ENCODE data around the gene CACNG4.

Gene CACNG4

DNA sequence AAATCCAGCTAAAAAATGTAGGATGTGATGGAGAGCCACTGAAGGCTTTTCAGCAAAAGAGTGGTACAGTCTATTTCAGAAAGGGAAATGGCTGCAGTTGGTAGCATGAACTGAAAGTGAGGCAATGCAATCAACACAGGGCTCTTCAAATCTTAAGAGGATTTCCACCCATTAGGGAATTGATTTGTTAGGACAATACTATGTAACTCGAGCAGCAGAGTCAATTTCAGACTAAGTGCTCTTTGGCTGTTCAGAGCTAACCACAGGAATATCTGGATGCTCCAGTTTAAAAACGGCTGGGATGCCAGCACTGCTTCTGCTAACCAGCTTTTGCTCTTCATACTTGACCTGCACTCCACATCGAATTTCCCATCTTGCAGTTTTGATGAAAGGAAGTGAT is 104.5 kb downstream of the CACNG4 start:
- ChIA-PET CTCF (interaction anchor here (1.1 to 1.4 kb wide), 2 partner anchors 12 to 89 kb away, joined by 4 to 6 read pairs; no protein-coding TSS in a partner anchor), POLR2A (no interaction called here)
- H3K4me3 ChIP-seq (ENCODE audit: low read depth, low read length) = no peak overlapping the region
- no peak for DNase-seq (ENCODE audit: low read depth, low spot score)
- TF ChIP-seq, protein P1, sequence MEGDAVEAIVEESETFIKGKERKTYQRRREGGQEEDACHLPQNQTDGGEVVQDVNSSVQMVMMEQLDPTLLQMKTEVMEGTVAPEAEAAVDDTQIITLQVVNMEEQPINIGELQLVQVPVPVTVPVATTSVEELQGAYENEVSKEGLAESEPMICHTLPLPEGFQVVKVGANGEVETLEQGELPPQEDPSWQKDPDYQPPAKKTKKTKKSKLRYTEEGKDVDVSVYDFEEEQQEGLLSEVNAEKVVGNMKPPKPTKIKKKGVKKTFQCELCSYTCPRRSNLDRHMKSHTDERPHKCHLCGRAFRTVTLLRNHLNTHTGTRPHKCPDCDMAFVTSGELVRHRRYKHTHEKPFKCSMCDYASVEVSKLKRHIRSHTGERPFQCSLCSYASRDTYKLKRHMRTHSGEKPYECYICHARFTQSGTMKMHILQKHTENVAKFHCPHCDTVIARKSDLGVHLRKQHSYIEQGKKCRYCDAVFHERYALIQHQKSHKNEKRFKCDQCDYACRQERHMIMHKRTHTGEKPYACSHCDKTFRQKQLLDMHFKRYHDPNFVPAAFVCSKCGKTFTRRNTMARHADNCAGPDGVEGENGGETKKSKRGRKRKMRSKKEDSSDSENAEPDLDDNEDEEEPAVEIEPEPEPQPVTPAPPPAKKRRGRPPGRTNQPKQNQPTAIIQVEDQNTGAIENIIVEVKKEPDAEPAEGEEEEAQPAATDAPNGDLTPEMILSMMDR (IDR thresholded peaks at IDR 0.05; ENCODE audit: insufficient read depth, low read length, missing control alignments) = no peak

- no peak for DNase-seq (ENCODE audit: low read depth, low spot score)
- no peak overlapping the region for H3K4me3 ChIP-seq (ENCODE audit: low read depth, low read length)
- CTCF ChIA-PET = no interaction called here
- TF ChIP-seq, protein P1 (IDR thresholded peaks at IDR 0.05; ENCODE audit: insufficient read depth, low read length, missing control alignments) = no peak
- POLR2A ChIA-PET = no interaction called here
These were observed 105.2 kb downstream of the CACNG4 start for GRCh38 chr17:67069603-67070136.

DNA sequence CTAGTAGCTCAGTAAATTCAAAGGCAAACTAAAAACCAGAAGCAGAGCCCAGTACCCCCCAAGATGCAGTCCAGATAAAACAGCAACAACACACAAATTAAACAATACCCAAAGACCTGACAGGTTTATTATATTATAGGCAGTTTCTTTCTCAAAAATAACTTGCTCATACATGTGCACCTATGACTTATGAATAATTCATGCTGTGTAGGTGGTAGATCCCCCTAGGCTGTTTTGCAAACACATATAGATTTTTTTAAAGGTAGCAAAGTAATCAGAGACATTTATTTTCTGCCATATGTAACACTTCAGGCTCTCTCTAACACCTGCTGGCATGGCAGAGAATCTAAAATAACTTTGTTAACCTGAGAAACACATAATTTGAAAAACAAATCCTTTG is 107.1 kb downstream of the CACNG4 start:
- POLR2A ChIA-PET = no interaction called here
- CTCF ChIA-PET = no interaction called here
- no peak for DNase-seq (ENCODE audit: low read depth, low spot score)
- TF ChIP-seq, protein P1 (IDR thresholded peaks at IDR 0.05; ENCODE audit: insufficient read depth, low read length, missing control alignments) = no peak
- H3K4me3 ChIP-seq (ENCODE audit: low read depth, low read length) = no peak overlapping the region

DNA sequence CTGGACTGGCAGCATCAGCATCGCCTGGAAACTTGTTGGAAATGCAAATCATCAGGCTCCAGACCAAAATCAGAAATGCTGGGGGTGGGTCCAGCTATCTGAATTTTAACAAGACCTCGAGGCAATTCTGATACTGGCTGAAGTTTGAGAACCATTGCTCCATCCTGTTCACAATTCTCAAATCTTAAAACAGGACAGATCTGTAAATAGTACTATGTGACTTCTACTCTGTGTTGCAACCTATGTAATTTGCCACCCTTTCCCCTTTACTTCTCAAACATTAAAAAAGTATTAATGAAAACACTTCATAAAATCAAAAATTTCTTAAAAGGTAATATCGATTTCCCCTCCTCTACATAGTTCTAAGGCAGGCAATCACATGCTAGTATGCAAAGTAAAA is 108.4 kb downstream of the CACNG4 start:
- no peak overlapping the region for H3K4me3 ChIP-seq (ENCODE audit: low read depth, low read length)
- CTCF ChIA-PET = no interaction called here
- DNase-seq (ENCODE audit: low read depth, low spot score) = no peak
- POLR2A ChIA-PET = no interaction called here
- TF ChIP-seq, protein P1 (IDR thresholded peaks at IDR 0.05; ENCODE audit: insufficient read depth, low read length, missing control alignments) = no peak

- no peak overlapping the region for H3K4me3 ChIP-seq (ENCODE audit: low read depth, low read length)
- DNase-seq (ENCODE audit: low read depth, low spot score) = no peak
- POLR2A ChIA-PET = no interaction called here
- CTCF ChIA-PET = no interaction called here
- TF ChIP-seq, protein P1 (IDR thresholded peaks at IDR 0.05; ENCODE audit: insufficient read depth, low read length, missing control alignments) = no peak
These were observed 110.3 kb downstream of the CACNG4 start for GRCh38 chr17:67074781-67075180.

GRCh38 chr17:67076290-67076689 is 111.8 kb downstream of the CACNG4 start:
- CTCF ChIA-PET = no interaction called here
- no peak overlapping the region for H3K4me3 ChIP-seq (ENCODE audit: low read depth, low read length)
- TF ChIP-seq, protein P1 (IDR thresholded peaks at IDR 0.05; ENCODE audit: insufficient read depth, low read length, missing control alignments) = no peak
- POLR2A ChIA-PET = no interaction called here
- DNase-seq (ENCODE audit: low read depth, low spot score) = no peak
